DND-41 (cell line): ENCODE data around the gene EHHADH.

Source experiments
- ATAC-seq: fragments of 200-7000 bp; cut with Tn5 transposase; 3 replicates; pipeline ENCODE4 v1.9.1; 2021; ENCODE audit warnings: low read depth; ENCODE audit not compliant: insufficient read depth
- DNase-seq: peaks from one replicate; pipeline ENCODE4 v3.0.0-alpha.2; 2020
- H2AFZ ChIP-seq: 2 replicates; pipeline ENCODE4 v1.6.0; 2012; ENCODE audit warnings: low read depth, low read length
- H3K27ac ChIP-seq: 2 replicates; pipeline ENCODE4 v1.5.1; 2012; ENCODE audit warnings: low read length, inconsistent platforms
- H3K27me3 ChIP-seq: fragments of 200-600 bp; sonication (generic); 2 replicates; pipeline ENCODE4 v1.6.0; 2012; ENCODE audit warnings: low read length, mild to moderate bottlenecking, inconsistent platforms; ENCODE audit not compliant: insufficient read depth, poor library complexity
- H3K36me3 ChIP-seq: 2 replicates; pipeline ENCODE4 v1.5.1; 2012; ENCODE audit warnings: low read length, inconsistent platforms; ENCODE audit not compliant: insufficient read depth
- H3K4me1 ChIP-seq: 2 replicates; pipeline ENCODE4 v1.5.1; 2012; ENCODE audit warnings: mild to moderate bottlenecking, low read length; ENCODE audit not compliant: insufficient read depth
- H3K4me2 ChIP-seq: 2 replicates; pipeline ENCODE4 v1.6.0; 2012; ENCODE audit warnings: mild to moderate bottlenecking, moderate library complexity, low read length, inconsistent platforms; ENCODE audit not compliant: insufficient read depth
- H3K4me3 ChIP-seq, 2 experiments: fragments of 200-600 bp in 1 of 2; shearing (Covaris generic) in 1 of 2; 2 replicates each; pipeline ENCODE4 v1.5.1; 2012 to 2016; ENCODE audit warnings: inconsistent platforms in 2 of 2, low read length in 2 of 2, mild to moderate bottlenecking in 2 of 2, low read depth in 1 of 2, moderate library complexity in 1 of 2
- H3K79me2 ChIP-seq: 2 replicates; pipeline ENCODE4 v1.6.0; 2012; ENCODE audit warnings: low read length, inconsistent platforms; ENCODE audit not compliant: insufficient read depth
- H3K9ac ChIP-seq: 2 replicates; pipeline ENCODE4 v1.6.0; 2012; ENCODE audit warnings: low read depth, mild to moderate bottlenecking, inconsistent platforms, low read length, moderate library complexity
- H3K9me3 ChIP-seq: 2 replicates; pipeline ENCODE4 v1.5.1; 2012; ENCODE audit warnings: low read length, moderate library complexity, mild to moderate bottlenecking, inconsistent platforms; ENCODE audit not compliant: insufficient read depth, severe bottlenecking
- H4K20me1 ChIP-seq: 2 replicates; pipeline ENCODE4 v1.6.0; 2012; ENCODE audit warnings: low read length; ENCODE audit not compliant: insufficient read depth
- CTCF ChIP-seq: IDR thresholded peaks from 2 replicates; pipeline ENCODE4 v1.5.1; 2012; ENCODE audit warnings: borderline replicate concordance, low read length, moderate library complexity, mild to moderate bottlenecking; ENCODE audit not compliant: poor library complexity, severe bottlenecking; ENCODE audit errors: extremely low read depth
- EZH2 ChIP-seq: IDR thresholded peaks from 3 replicates; pipeline ENCODE4 v1.6.1; 2012; ENCODE audit warnings: borderline replicate concordance, low read depth, mild to moderate bottlenecking, moderate library complexity, low read length, inconsistent platforms; ENCODE audit not compliant: severe bottlenecking

EHHADH gene

GRCh38 chr3:185155678-185156077, 98.2 kb downstream of the EHHADH start:
- no peak overlapping the region for H3K4me2 ChIP-seq
- H3K36me3 ChIP-seq: no peaks in the 10 kb centered on the region
- DNase-seq (no peak), ATAC-seq (no peak)
- no peaks in the 10 kb centered on the region for H3K79me2 ChIP-seq
- no peak overlapping the region for H3K9ac ChIP-seq
- H4K20me1 ChIP-seq: no peaks in the 10 kb centered on the region
- H3K9me3 ChIP-seq: no peaks in the 10 kb centered on the region
- no peak overlapping the region for H3K4me3 ChIP-seq
- H3K4me1 ChIP-seq: no peaks in the 10 kb centered on the region
- H3K27me3 ChIP-seq: peaks cover 18% of the 10 kb centered on the region
- no peak overlapping the region for H3K27ac ChIP-seq
- no peak overlapping the region for H2AFZ ChIP-seq
- TF ChIP-seq EZH2 (no peak), CTCF (no peak)

- Histone ChIP-seq H3K27ac (no peak overlapping the region), H3K9me3 (no peaks in the 10 kb centered on the region), H3K36me3 (no peaks in the 10 kb centered on the region), H3K4me3 (no peak overlapping the region), H3K79me2 (no peaks in the 10 kb centered on the region), H2AFZ (no peak overlapping the region), H3K4me2 (no peak overlapping the region), H3K9ac (no peak overlapping the region), H3K27me3 (peaks cover 13% of the 10 kb centered on the region), H3K4me1 (no peaks in the 10 kb centered on the region), H4K20me1 (no peaks in the 10 kb centered on the region)
- no peak for ATAC-seq
- TF ChIP-seq CTCF: no peak
- TF ChIP-seq EZH2: no peak
- DNase-seq: no peak
Measured at GRCh38 chr3:185153861-185154629, 99.8 kb downstream of the EHHADH start.

GRCh38 chr3:185153171-185153771, 100.6 kb downstream of the EHHADH start:
- H3K9me3 ChIP-seq: no peaks in the 10 kb centered on the region
- H3K4me3 ChIP-seq: no peak overlapping the region
- no peak overlapping the region for H3K27ac ChIP-seq
- no peaks in the 10 kb centered on the region for H3K4me1 ChIP-seq
- no peaks in the 10 kb centered on the region for H3K79me2 ChIP-seq
- no peak overlapping the region for H3K9ac ChIP-seq
- H4K20me1 ChIP-seq: no peaks in the 10 kb centered on the region
- no peak for ATAC-seq
- DNase-seq: no peak
- peaks cover 13% of the 10 kb centered on the region for H3K27me3 ChIP-seq
- H2AFZ ChIP-seq: no peak overlapping the region
- H3K4me2 ChIP-seq: no peak overlapping the region
- no peaks in the 10 kb centered on the region for H3K36me3 ChIP-seq
- TF ChIP-seq EZH2 (no peak), CTCF (no peak)
